GM18507 (cell line): Measurements from ENCODE around the gene SAP25.
"Not testable (repeated sequence)": the region's sequence is repeated elsewhere in the genome, so short reads cannot be mapped to it uniquely, and the experiment has no call there.

Source experiments
- DNase-seq: peaks from one replicate; pipeline ENCODE4 v3.0.0; 2011; ENCODE audit warnings: low read depth; ENCODE audit not compliant: insufficient read length; ENCODE audit errors: extremely low spot score
- FAIRE-seq: peaks from 2 replicates; lab custom pipeline; 2011; peaks lifted over from hg19 to GRCh38; lab: Jason Lieb, UNC

Gene SAP25

DNA sequence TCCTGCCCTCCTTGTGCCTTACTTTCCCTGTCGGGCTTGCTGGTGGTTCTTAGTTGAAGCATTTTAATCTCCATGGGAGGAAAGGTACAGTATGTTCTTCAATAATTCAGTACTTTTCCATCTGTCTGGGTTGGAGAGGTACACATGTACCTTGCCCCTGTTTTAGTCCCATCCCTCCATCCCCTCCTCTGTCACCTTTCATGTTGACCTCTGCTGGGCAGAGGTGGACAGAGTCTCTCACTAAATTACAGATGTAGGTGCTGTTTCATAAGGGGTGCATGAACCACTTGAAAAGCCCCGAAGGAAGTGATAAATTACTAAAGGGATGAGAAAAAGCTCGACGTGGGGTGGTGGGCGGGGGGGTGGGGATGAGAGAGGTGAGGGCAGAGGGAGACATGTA, 29.3 kb downstream of the SAP25 start:
- FAIRE-seq (no peak), DNase-seq (no peak)

DNA sequence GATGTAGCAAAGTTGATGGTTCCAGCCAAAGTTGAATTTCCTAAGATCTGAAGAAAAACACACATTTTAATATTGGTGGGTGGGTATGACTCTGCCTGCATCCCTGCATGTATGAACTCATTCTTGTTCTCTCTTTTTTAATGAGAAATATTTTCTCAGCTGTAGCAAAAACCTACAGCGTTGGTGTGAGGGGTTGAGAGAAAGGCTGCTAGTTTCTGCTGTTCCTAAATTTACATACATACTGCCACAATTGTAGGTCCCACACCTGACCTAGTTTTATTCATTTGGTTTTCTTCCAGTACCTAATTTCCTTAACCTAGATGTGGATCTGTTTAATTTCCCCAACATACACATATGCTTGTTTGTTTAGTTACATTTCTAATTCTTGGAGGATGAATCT, 30.1 kb downstream of the SAP25 start:
- no peak for DNase-seq
- no peak for FAIRE-seq

DNA sequence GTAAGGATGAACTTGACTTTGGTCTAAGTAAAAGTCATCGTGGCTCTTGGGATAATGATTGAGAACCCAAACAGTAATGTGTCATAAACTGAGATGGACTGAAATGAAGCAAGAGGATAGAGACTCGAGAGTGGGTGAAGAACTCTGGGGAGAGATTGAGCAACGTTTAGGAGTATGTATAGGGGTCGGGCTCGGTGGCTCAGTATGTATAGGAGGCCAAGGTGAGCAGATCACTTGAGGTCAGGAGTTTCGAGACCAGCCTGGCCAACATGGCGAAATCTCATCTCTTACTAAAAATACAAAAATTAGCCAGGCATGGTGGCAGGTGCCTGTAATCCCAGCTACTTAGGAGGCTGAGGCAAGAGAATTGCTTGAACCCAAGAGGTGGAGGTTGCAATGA, 32.4 kb downstream of the SAP25 start:
- DNase-seq, FAIRE-seq: not testable (repeated sequence)

DNA sequence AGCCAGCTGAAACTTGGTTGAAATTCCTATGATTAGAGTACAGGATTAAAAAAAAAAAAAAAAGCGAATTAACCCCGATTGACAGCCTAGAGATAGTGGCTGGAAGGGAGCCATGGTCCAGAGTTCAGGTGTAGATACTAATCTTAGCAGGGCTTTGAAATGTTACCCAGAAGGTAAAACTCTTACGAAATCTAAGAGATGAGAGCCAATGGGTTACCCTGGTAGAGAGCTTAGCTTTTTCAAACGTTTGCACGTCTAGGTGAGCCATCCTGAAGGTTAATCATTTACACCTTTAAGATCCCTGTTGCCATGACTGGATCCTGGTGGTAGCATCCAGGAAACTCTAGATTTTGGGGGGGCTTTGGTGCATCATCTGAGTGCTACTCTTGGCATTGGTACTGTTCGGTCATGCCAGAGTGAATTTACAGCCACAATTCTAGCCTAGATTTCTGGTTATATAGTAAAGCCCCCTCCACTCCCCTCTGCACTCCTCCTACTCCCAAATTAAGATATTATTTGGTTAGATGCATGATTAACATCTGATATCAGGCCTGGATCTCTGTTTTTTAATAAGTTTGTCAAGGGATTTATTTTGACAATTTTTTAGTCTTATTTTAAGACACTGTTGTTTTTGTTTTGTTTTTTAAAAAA, 33.5 kb downstream of the SAP25 start:
- no peak for FAIRE-seq

DNA sequence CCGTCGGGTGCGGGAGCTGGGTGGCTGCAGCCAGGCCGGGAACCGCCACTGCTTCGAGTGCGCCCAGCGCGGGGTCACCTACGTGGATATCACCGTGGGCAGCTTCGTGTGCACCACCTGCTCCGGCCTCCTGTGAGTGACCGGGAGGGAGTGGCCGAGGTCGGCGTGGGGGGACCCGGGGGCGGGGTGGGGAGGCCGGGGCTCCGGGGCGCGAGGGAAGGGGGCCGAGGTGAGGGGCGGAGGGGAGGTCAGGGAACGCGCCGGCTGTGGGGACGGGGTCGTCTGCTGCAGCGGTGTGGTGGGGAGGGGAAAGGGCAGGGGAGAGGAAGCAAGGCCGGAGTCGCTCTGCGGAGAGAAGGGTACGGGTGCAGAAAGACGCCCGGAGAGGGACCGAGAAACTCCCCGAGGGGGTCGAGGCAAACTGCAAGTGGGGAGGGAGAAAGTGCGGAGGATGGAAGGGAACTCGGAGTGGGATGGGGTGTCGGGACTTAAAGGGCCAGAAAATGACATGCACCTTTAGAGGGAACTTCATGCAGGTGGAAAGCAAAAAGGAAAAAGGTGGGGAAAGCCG, 34.2 kb downstream of the SAP25 start:
- DNase-seq = no peak
- FAIRE-seq = no peak

More for the DNA sequence above, 33.5 kb downstream of the SAP25 start:
- DNase-seq = no peak

DNA sequence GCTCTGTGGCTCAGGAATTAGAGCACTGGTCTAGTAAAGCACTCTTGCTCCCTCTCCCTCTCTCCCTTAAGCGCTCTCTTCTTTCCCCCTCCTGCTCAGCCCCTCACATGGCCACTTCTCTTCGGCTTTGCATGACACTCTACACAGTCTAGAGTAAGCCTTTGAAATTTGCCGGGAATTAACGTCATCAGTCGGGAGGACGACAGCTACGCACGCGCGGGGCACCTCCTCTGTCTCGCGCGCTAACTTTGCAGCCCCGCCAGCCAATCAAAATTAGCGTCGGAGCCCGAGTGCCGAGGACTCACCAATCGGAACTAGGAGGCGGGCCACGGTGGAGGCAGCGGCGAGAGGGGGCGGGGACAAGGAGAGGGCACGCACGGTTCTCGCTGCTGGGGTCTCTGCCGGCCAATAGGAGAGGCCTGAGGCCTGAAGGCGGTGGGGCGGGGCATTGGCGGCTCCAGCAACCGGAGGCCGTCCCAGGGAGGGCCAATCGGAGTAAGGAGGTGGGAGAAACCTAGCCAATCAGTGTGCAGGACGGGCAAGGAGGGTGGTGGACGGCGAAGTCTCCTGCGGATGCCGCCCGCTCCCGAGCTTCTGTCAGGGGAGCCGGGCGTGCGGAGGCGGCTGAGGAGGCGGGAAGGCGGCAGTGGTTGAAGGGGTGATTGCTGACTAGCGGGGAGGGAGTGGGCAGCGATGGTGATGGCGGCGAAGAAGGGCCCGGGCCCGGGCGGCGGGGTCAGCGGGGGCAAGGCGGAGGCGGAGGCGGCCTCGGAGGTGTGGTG, 34.9 kb downstream of the SAP25 start, which contains the start of gene AGFG2:
Gene AGFG2 (plus strand): TSS at position 550 of the 782 bp plus-strand sequence. CDS start 144 bp downstream, at position 694.
- peak; percentile 98 for FAIRE-seq
- DNase-seq = peak; percentile 97

DNA sequence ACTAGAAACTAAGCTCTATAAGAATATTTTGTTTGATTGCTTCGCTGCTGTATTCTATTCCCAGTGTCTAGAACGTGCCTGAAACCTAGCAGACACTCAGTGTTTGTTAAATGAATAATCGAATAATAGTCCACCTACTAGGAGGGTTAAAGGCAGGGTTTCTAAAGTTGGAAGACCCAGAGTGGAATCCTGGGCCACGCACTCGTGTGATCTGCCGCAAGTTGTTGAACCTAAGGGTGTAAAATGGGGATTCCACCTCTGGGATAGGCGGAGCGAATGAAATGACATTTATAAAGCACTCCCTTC, 35.4 kb downstream of the SAP25 start:
- no peak for DNase-seq
- no peak for FAIRE-seq

DNA sequence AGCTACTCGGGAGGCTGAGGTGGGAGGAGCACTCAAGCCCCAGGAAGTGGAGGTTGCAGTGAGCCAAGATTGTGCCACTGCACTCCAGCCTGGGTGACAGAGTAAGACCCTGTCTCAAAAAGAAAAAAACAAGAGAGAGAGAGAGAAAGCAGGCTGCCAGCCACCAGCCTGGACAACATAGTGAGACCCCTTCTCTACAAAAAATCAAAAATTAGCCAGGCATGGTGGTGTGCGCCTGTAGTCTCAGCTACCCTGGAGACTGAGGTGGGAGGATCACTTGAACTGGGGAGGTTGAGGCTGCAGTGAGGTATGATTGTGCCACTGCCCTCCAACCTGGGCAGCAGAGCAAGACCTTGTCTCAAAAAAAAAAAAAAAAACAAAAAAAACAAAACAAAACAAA, 37.0 kb downstream of the SAP25 start:
- not testable (repeated sequence) for FAIRE-seq

DNA sequence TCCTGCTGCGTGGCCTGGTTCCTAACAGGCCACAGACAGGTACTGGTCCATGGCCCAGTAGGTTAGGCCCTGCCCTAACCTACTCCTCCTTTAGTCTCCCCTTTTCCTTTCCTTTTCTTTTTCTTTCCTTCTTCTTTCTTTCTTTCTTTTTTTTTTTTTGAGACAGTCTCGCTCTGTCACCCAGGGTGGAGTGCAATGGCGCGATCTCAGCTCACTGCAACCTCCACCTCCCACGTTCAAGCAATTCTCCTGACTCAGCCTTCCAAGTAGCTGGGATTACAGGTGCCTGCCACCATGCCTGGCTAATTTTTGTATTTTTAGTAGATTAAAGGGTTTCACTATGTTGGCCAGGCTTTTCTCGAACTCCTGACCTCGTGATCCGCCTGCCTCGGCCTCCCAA, 37.7 kb downstream of the SAP25 start:
- DNase-seq, FAIRE-seq: not testable (repeated sequence)

More for the DNA sequence above, 37.0 kb downstream of the SAP25 start:
- DNase-seq = not testable (repeated sequence)

DNA sequence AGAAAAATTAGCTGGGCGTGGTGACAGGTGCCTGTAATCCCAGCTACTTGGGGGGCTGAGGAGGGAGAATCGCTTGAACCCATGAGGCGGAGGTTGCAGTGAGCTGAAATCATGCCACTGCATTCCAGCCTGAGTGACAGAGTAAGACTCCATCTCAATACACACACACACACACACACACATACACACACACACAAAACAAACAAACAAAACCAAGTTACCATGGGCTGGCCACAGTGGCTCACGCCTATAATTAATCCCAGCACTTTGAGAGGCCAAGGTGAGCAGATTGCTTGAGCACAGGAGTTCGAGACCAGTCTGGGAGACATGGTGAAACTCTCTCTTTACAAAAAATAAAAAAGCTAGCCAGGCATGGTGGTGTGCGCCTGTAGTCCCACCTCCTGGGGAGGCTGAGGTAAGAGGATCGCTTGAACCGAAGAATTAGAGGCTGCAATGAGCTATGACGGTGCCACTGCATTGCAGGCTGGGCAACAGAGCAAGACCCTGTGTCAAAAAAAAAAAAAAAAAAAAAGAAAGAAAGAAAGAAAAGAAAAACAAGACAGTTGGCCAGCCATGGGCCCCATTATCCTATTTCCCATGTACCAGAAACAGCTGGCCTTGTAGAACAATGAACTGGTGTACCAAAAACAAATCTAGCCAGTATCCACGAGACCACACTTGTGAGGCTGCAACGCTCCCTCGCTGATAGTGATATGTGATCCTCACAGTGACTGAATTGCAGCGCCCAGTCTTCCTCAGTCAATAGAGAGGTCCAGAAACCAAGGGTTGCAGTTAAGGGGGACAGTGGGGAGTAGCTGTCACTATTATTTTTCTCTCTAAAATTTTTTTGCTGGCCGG, 41.3 kb downstream of the SAP25 start:
- FAIRE-seq (no peak), DNase-seq (no peak)

DNA sequence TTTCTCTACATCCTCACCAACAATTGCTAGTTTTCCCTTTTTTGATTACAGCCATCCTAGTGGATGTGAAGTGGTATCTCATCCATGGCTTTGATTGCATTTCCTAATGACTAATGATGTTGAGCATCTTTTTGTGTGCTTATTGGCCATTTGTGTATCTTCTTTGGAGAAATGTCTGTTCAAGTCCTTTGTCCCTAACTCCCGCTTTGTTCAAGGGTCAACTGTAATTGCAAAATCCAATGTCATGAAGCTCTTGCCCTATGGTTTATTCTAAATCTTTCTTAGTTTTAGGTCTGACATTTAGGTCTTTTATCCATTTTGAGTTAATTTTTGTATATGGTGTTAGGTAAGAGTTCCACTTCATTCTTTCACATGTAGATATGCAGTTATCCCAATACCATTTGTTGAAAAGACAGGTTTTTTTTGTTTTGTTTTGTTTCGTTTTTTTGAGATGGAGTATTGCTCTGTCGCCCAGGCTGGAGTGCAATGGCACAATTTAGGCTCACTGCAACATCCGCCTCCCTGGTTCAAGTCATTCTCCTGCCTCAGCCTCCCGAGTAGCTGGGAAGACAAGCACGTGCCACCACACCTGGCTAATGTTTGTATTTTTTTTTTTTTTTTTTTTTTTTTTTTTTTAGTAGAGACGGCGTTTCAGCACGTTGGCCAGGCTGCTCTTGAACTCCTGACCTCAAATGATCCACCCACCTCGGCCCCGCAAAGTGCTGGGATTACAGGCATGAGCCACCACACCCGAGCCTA, 45.4 kb downstream of the SAP25 start:
- DNase-seq, FAIRE-seq: not testable (repeated sequence)

DNA sequence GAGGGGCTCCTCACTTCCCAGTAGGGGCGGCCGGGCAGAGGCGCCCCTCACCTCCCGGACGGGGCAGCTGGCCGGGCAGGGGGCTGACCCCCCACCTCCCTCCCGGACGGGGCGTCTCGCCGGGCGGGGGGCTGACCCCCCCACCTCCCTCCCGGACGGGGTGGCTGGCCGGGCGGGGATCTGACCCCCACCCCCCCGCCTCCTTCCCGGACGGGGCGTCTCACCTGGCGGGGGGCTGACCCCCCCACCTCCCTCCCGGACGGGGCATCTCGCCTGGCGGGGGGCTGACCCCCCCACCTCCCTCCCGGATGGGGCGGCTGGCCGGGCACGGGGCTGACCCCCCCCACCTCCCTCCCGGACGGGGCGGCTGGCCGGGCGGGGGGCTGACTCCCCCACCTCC, 50.5 kb downstream of the SAP25 start:
- not testable (repeated sequence) for DNase-seq, FAIRE-seq
